H1 (cell line): ENCODE results near the gene AGAP1.

Source experiments
- RAD21 ChIP-seq, 2 experiments: IDR thresholded peaks in 1 of 2; conservative IDR thresholded peaks in 1 of 2; 2 replicates each; pipeline ENCODE4 v1.6.1; 2011; ENCODE audit warnings: low read depth in 2 of 2, low read length in 2 of 2, improper control_type of control experiment in 1 of 2, inconsistent platforms in 1 of 2, mild to moderate bottlenecking in 1 of 2, moderate library complexity in 1 of 2
- TF ChIP-seq, protein P1 (sequence below): IDR thresholded peaks from 2 replicates; pipeline ENCODE4 v1.6.1; 2012; ENCODE audit warnings: inconsistent platforms

DNA sequence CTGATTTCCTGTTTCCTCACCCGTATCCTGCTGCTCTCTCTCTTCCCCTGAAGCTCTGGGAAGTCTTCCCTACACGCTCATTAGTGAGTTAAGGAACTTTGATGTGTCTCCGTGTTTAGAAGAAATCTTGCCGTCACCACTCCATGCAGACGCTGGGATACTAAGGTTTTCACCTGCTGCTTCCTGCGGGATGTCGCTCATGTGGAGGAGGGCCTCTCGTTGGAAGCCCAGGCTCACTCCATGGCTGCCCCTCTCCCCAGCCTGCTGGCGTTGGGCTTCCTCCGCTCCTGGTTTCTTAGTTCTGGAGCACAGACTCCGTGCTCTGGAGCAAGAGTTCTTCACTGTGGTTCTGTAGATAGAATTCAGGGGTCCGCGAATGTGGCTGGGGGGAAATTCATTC is 348.0 kb downstream of the AGAP1 start:
- TF ChIP-seq, protein P1, sequence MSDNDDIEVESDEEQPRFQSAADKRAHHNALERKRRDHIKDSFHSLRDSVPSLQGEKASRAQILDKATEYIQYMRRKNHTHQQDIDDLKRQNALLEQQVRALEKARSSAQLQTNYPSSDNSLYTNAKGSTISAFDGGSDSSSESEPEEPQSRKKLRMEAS = no peak
- no peak for TF ChIP-seq RAD21 (IDR thresholded peaks at IDR 0.05 in 1 of 2, conservative IDR thresholded peaks at IDR 0.05 in 1 of 2; ENCODE audit: low read depth in 2 of 2, low read length in 2 of 2)
